22Rv1 (cell line): ENCODE results near the gene NDFIP2.

Experiments
- ZFX ChIP-seq: fragments of 450-650 bp; IDR thresholded peaks from 2 replicates; pipeline ENCODE4 v1.6.1; 2017; ENCODE audit warnings: antibody characterized with exemption, borderline replicate concordance
- TF ChIP-seq, protein P1 (sequence below): fragments of 450-650 bp; IDR thresholded peaks from 2 replicates; pipeline ENCODE4 v1.5.1; 2017; ENCODE audit warnings: mild to moderate bottlenecking

DNA sequence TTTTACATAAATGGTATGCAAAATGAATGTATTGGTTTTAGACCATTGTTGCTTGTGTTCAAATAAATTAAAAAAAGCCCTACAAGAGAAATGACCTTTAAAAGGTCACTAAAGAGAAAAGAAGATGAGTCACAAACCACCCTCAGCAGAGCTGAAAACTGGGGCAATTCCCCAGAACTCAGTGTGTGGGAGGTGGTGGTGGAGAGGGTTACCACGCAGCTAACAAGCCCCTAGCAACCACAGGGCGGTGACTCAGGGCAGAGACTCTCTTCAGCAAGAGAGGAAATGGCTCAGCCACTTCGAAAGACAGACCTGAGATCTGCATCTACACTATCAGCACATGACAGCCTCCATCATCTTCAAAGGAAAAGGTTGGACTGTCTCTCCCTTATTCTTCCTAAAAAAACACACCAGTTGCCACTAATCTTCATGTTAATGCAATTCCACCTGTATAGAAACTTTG is 29.4 kb upstream of the NDFIP2 start:
- TF ChIP-seq, protein P1, sequence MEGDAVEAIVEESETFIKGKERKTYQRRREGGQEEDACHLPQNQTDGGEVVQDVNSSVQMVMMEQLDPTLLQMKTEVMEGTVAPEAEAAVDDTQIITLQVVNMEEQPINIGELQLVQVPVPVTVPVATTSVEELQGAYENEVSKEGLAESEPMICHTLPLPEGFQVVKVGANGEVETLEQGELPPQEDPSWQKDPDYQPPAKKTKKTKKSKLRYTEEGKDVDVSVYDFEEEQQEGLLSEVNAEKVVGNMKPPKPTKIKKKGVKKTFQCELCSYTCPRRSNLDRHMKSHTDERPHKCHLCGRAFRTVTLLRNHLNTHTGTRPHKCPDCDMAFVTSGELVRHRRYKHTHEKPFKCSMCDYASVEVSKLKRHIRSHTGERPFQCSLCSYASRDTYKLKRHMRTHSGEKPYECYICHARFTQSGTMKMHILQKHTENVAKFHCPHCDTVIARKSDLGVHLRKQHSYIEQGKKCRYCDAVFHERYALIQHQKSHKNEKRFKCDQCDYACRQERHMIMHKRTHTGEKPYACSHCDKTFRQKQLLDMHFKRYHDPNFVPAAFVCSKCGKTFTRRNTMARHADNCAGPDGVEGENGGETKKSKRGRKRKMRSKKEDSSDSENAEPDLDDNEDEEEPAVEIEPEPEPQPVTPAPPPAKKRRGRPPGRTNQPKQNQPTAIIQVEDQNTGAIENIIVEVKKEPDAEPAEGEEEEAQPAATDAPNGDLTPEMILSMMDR = no peak
- TF ChIP-seq ZFX = no peak
